ENCODE results near the gene VAV3. TPM values are rescaled to one million over a fixed set of nuclear protein-coding genes. Genes with fewer than 3 reads are reported as not detected.

VAV3 gene
- total RNA-seq, 2 donors from 2014 or later, result 18.4 to 21.4 TPM

DNA sequence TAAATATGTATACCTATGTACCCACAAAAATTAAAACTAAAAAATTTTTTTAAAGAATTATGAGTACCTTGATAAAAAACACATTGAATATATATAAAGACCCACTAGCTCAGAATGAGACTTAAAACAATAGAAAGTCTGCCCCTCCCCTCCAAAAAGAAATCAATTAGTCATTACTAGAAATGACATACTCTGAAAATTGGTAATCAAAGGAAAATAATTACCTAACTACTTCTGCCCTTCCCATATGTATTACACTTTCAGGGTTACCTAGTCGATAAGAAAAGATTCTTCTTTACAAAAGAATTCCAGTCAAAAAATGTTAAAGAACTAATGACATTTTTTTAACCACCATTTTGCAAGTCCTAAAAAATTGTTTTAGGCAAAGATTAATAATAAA, 34.7 kb downstream of the VAV3 start:
- 80 to 91% methylated on average over 1 of the region's 1 CpG for WGBS, 2 donors
- ATAC-seq (no peak), DNase-seq (no peak)
- Histone ChIP-seq H3K9me3 (no peaks in the 10 kb centered on the region), H3K27me3 (no peaks in the 10 kb centered on the region), H3K4me1 (peaks cover 4% of the 10 kb centered on the region), H3K27ac (no peak overlapping the region), H3K36me3 (replicated peaks in 1 of 2; ENCODE audit: insufficient read depth in 1 of 2, low read depth in 2 of 2) (no peaks in the 10 kb centered on the region), H3K4me3 (no peak overlapping the region)
- intact Hi-C loops (cut with DNase I), result no loop called here
- no peak for TF ChIP-seq POLR2A (IDR thresholded peaks at IDR 0.05)
- TF ChIP-seq, protein P1, sequence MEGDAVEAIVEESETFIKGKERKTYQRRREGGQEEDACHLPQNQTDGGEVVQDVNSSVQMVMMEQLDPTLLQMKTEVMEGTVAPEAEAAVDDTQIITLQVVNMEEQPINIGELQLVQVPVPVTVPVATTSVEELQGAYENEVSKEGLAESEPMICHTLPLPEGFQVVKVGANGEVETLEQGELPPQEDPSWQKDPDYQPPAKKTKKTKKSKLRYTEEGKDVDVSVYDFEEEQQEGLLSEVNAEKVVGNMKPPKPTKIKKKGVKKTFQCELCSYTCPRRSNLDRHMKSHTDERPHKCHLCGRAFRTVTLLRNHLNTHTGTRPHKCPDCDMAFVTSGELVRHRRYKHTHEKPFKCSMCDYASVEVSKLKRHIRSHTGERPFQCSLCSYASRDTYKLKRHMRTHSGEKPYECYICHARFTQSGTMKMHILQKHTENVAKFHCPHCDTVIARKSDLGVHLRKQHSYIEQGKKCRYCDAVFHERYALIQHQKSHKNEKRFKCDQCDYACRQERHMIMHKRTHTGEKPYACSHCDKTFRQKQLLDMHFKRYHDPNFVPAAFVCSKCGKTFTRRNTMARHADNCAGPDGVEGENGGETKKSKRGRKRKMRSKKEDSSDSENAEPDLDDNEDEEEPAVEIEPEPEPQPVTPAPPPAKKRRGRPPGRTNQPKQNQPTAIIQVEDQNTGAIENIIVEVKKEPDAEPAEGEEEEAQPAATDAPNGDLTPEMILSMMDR (IDR thresholded peaks at IDR 0.05), result no peak

DNA sequence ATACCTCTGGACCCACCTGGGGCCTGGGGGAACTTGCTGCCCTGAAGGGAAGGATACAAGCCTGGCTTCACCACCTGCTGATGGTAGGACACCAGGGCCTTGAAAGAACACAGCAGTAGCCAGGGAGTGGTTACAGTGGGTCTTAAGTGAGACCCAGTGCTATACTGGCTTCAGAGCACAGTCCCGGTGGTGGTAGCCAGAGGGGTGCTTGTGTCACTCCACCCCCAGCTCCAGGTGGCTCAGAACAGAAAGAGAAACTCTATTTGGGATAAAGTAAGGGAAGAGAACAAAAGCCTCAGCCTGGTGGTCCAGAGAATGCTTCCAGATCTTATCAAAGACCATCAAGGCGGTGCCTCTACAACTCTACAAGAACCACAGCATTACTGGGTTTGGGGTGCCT, 37.2 kb downstream of the VAV3 start:
- H3K36me3 ChIP-seq (replicated peaks in 1 of 2; ENCODE audit: insufficient read depth in 1 of 2, low read depth in 2 of 2), result no peaks in the 10 kb centered on the region
- no peaks in the 10 kb centered on the region for H3K27me3 ChIP-seq
- no peak overlapping the region for H3K4me3 ChIP-seq
- ATAC-seq, result no peak
- H3K27ac ChIP-seq, result no peak overlapping the region
- DNase-seq, result no peak
- H3K9me3 ChIP-seq, result no peaks in the 10 kb centered on the region
- 76 to 94% methylated on average over 2 of the region's 2 CpGs for WGBS, 2 donors
- H3K4me1 ChIP-seq, result no peaks in the 10 kb centered on the region
- intact Hi-C loops (cut with DNase I), result no loop called here
- TF ChIP-seq POLR2A (IDR thresholded peaks at IDR 0.05), result no peak
- TF ChIP-seq, protein P1 (IDR thresholded peaks at IDR 0.05), result no peak

DNA sequence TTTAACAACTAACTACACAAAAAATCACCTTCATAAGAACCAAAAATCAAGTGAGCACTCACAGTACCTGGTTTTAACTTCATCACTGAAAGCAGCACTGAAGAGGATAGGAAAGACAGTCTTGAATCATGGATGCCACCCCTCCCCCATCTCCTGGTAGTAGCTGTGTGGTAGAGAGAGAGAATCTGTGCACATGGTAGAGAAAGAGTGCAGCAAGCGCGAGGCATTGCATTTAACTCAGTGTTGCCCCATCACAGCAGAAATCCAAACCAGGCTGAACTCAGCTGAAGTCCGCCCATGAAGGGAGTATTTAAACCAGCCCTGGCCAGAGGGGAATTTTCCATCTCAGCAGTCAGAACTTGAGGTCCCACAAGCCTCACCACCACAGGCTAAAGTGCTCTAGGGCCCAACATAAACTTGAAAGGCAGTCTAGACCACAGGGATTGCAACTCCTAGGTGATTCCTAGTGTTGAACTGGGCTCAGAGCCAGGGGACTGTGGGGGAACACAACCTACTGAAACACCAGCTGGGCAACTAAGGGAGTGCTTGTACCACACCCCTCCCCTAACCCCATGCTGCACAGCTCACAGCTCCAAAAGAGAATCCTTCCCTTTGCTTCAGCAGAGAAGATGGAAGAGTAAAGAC, 38.4 kb downstream of the VAV3 start:
- Histone ChIP-seq H3K36me3 (replicated peaks in 1 of 2; ENCODE audit: insufficient read depth in 1 of 2, low read depth in 2 of 2) (no peaks in the 10 kb centered on the region), H3K27me3 (no peaks in the 10 kb centered on the region), H3K9me3 (no peaks in the 10 kb centered on the region), H3K4me3 (no peak overlapping the region), H3K27ac (no peak overlapping the region), H3K4me1 (no peaks in the 10 kb centered on the region)
- WGBS, 2 donors, result 90 to 95% methylated on average over 3 of the region's 3 CpGs
- ATAC-seq, result no peak
- no peak for TF ChIP-seq POLR2A (IDR thresholded peaks at IDR 0.05)
- TF ChIP-seq, protein P1 (IDR thresholded peaks at IDR 0.05), result no peak
- DNase-seq, result no peak
- intact Hi-C loops (cut with DNase I), result no loop called here

DNA sequence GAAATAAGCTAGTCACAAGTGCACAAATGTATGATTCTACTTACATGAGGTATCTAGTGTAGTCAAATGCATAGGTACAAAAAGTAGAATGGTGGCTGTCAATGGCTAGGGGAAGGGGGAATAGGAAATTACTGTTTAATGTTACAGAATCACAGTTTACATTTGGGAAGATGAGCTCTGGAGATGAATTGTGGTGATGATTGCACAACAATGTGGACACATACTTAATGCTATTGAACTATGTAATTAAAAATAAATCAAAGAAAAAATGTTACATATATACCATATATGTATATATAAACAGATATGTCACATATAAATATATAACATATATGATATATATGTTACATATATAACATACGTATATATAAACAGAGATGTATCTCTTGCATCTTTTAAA, 39.4 kb downstream of the VAV3 start:
- no peaks in the 10 kb centered on the region for H3K36me3 ChIP-seq (replicated peaks in 1 of 2; ENCODE audit: insufficient read depth in 1 of 2, low read depth in 2 of 2)
- ATAC-seq (no peak), DNase-seq (no peak)
- WGBS, 2 donors, result 85% methylated on average over 1 of the region's 1 CpG
- H3K4me3 ChIP-seq, result no peak overlapping the region
- no peak overlapping the region for H3K27ac ChIP-seq
- H3K27me3 ChIP-seq, result no peaks in the 10 kb centered on the region
- TF ChIP-seq, protein P1 (IDR thresholded peaks at IDR 0.05), result no peak
- no peak for TF ChIP-seq POLR2A (IDR thresholded peaks at IDR 0.05)
- no peaks in the 10 kb centered on the region for H3K4me1 ChIP-seq
- H3K9me3 ChIP-seq, result no peaks in the 10 kb centered on the region
- intact Hi-C loops (cut with DNase I), result no loop called here

DNA sequence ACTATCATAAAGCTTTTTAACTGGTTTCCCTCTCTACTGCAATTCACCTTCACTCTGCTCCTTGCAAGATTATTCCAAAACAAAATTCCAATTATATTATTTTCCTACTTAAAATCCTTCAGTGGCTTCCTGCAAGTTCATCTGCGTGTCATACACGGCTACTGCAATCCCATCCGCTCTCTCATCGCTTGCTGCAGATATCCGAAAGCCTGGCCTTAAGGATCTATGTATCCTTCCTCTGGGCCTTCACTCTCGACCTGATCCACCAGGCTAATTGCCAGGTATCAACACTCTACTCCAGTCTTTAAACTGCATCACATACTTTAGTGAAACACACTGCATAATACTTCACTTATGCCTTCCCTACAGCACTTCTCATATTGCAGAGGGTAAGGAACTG, 44.0 kb downstream of the VAV3 start:
- intact Hi-C loops (cut with DNase I), result no loop called here
- no peak overlapping the region for H3K27ac ChIP-seq
- TF ChIP-seq, protein P1 (IDR thresholded peaks at IDR 0.05), result no peak
- TF ChIP-seq POLR2A (IDR thresholded peaks at IDR 0.05), result no peak
- H3K27me3 ChIP-seq, result no peaks in the 10 kb centered on the region
- H3K4me1 ChIP-seq, result no peaks in the 10 kb centered on the region
- 78 to 85% methylated on average over 6 of the region's 6 CpGs for WGBS, 2 donors
- ATAC-seq, result no peak
- no peaks in the 10 kb centered on the region for H3K9me3 ChIP-seq
- no peak for DNase-seq
- no peaks in the 10 kb centered on the region for H3K36me3 ChIP-seq (replicated peaks in 1 of 2; ENCODE audit: insufficient read depth in 1 of 2, low read depth in 2 of 2)
- H3K4me3 ChIP-seq, result no peak overlapping the region

Measured in body of pancreas (tissue), 4 donors.